Mesothelial cell of epicardium (in vitro differentiated cells): ENCODE data around the gene KRT14. TPM values are rescaled to one million over a fixed set of nuclear protein-coding genes. Genes with fewer than 3 reads are reported as not detected.

Source experiments
- DNase-seq, 2 experiments: peaks; one replicate each; pipeline ENCODE4 v3.0.0; 2021; ENCODE audit warnings: low spot score in 2 of 2; ENCODE audit not compliant: unreplicated experiment in 2 of 2
- H3K27ac Mint-ChIP-seq: 2 replicates; pipeline ENCODE4 v1.8.0; 2021; ENCODE audit warnings: mixed read lengths
- H3K27me3 Mint-ChIP-seq: 2 replicates; pipeline ENCODE4 v1.8.0; 2021; ENCODE audit warnings: low read depth, mixed read lengths
- H3K36me3 Mint-ChIP-seq: 2 replicates; pipeline ENCODE4 v1.8.0; 2021; ENCODE audit warnings: mixed read lengths
- H3K4me1 Mint-ChIP-seq: 2 replicates; pipeline ENCODE4 v1.8.0; 2021; ENCODE audit warnings: mixed read lengths
- H3K4me3 Mint-ChIP-seq: 2 replicates; pipeline ENCODE4 v1.8.0; 2021; ENCODE audit warnings: mild to moderate bottlenecking, moderate library complexity, mixed read lengths
- H3K9me3 Mint-ChIP-seq: 2 replicates; pipeline ENCODE4 v1.8.0; 2021; ENCODE audit warnings: mixed read lengths
- total RNA-seq: library from RNA; stranded (reverse); gene quantifications from 3 replicates; pipeline ENCODE4 v1.2.1, GENCODE V29; 2021
- TF ChIP-seq, protein P1 (sequence below): fragments of 200-600 bp; sonication (generic); IDR thresholded peaks from one replicate; pipeline ENCODE4 v1.5.0; 2021; ENCODE audit warnings: antibody characterized with exemption; ENCODE audit not compliant: unreplicated experiment

Gene KRT14
- total RNA-seq, 1 donor from 2014 or later: not detected

- peaks cover 61% of the 10 kb centered on the region for H3K4me1 Mint-ChIP-seq
- peak overlapping the region; percentile 59 for H3K27ac Mint-ChIP-seq
- H3K4me3 Mint-ChIP-seq: no peak overlapping the region
- no peaks in the 10 kb centered on the region for H3K27me3 Mint-ChIP-seq
- no peaks in the 10 kb centered on the region for H3K36me3 Mint-ChIP-seq
- DNase-seq: no peak
- H3K9me3 Mint-ChIP-seq: no peaks in the 10 kb centered on the region
- TF ChIP-seq, protein P1, sequence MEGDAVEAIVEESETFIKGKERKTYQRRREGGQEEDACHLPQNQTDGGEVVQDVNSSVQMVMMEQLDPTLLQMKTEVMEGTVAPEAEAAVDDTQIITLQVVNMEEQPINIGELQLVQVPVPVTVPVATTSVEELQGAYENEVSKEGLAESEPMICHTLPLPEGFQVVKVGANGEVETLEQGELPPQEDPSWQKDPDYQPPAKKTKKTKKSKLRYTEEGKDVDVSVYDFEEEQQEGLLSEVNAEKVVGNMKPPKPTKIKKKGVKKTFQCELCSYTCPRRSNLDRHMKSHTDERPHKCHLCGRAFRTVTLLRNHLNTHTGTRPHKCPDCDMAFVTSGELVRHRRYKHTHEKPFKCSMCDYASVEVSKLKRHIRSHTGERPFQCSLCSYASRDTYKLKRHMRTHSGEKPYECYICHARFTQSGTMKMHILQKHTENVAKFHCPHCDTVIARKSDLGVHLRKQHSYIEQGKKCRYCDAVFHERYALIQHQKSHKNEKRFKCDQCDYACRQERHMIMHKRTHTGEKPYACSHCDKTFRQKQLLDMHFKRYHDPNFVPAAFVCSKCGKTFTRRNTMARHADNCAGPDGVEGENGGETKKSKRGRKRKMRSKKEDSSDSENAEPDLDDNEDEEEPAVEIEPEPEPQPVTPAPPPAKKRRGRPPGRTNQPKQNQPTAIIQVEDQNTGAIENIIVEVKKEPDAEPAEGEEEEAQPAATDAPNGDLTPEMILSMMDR: no peak
These were observed 50.8 kb downstream of the KRT14 start for GRCh38 chr17:41535764-41536481.

- Mint-ChIP-seq H3K4me3 (no peak overlapping the region), H3K4me1 (peaks cover 65% of the 10 kb centered on the region), H3K27ac (peak overlapping the region; percentile 2), H3K9me3 (no peaks in the 10 kb centered on the region), H3K27me3 (no peaks in the 10 kb centered on the region), H3K36me3 (no peaks in the 10 kb centered on the region)
- no peak for DNase-seq
- TF ChIP-seq, protein P1: no peak
These were observed 51.7 kb downstream of the KRT14 start for GRCh38 chr17:41534899-41535546.

DNA sequence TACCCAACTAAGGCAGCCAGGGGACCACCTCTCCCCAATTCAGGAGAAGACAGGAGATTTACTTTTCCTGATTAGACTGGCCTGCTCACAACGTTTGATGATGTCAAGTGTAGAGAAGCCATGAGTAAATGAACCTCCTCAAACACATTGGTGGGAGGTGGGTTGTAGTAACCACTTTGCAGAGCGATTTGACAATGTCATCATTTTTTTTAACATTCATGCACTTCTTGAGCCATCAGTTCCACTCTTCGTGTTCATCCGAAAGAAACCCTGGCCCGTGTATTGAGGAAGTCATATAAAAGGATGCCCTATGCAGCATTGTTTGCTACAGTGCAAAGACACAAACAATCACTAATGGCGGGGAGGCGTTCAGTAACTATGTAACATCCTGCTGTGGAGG, 53.1 kb downstream of the KRT14 start:
- H3K36me3 Mint-ChIP-seq: no peaks in the 10 kb centered on the region
- peaks cover 6% of the 10 kb centered on the region for H3K27me3 Mint-ChIP-seq
- H3K9me3 Mint-ChIP-seq: no peaks in the 10 kb centered on the region
- DNase-seq: no peak
- no peak overlapping the region for H3K27ac Mint-ChIP-seq
- H3K4me1 Mint-ChIP-seq: peaks cover 67% of the 10 kb centered on the region
- TF ChIP-seq, protein P1: no peak
- no peak overlapping the region for H3K4me3 Mint-ChIP-seq

GRCh38 chr17:41532947-41533570, 53.6 kb downstream of the KRT14 start:
- peaks cover 68% of the 10 kb centered on the region for H3K4me1 Mint-ChIP-seq
- H3K9me3 Mint-ChIP-seq: no peaks in the 10 kb centered on the region
- H3K27ac Mint-ChIP-seq: no peak overlapping the region
- no peak overlapping the region for H3K4me3 Mint-ChIP-seq
- H3K36me3 Mint-ChIP-seq: no peaks in the 10 kb centered on the region
- no peak for DNase-seq
- TF ChIP-seq, protein P1: no peak
- peaks cover 10% of the 10 kb centered on the region for H3K27me3 Mint-ChIP-seq

Other genes starting within 250 kb of the KRT14 start
- gene KRT33A, start 236.1 kb downstream of the KRT14 start, total RNA-seq: not detected in 3 replicates
- not detected in 3 replicates for gene KRT33B, start 217.1 kb downstream of the KRT14 start, total RNA-seq
- not detected in 3 replicates for gene KRT34, start 204.6 kb downstream of the KRT14 start, total RNA-seq
- gene KRT31, start 189.3 kb downstream of the KRT14 start, total RNA-seq: not detected in 3 replicates
- gene KRT37, start 162.3 kb downstream of the KRT14 start, total RNA-seq: not detected in 3 replicates
- gene KRT38, start 145.9 kb downstream of the KRT14 start, total RNA-seq: not detected in 3 replicates
- gene KRT32, start 119.5 kb downstream of the KRT14 start, total RNA-seq: not detected in 3 replicates
- not detected in 3 replicates for gene KRT35, start 105.7 kb downstream of the KRT14 start, total RNA-seq
- not detected in 3 replicates for gene KRT36, start 97.0 kb downstream of the KRT14 start, total RNA-seq
- 5.3 to 7.0 TPM (median 6.3 TPM) in 3 replicates for gene KRT13, start 81.3 kb downstream of the KRT14 start, total RNA-seq
- gene KRT15, start 68.0 kb downstream of the KRT14 start, total RNA-seq: 8.5 to 10.2 TPM (median 8.7 TPM) in 3 replicates
- 366 to 377 TPM (median 368 TPM) in 3 replicates for gene KRT19, start 58.6 kb downstream of the KRT14 start, total RNA-seq
- gene KRT9, start 14.8 kb downstream of the KRT14 start, total RNA-seq: not detected in 3 replicates
- 0.40 to 0.79 TPM (median 0.40 TPM) in 3 replicates for gene KRT16, start 25.9 kb upstream of the KRT14 start, total RNA-seq
- gene KRT17, start 37.7 kb upstream of the KRT14 start, total RNA-seq: 221 to 238 TPM (median 232 TPM) in 3 replicates
- gene EIF1, start 102.0 kb upstream of the KRT14 start, total RNA-seq: 600 to 610 TPM (median 606 TPM) in 3 replicates
- gene GAST, start 125.4 kb upstream of the KRT14 start, total RNA-seq: not detected in 3 replicates
- 0.44 to 0.66 TPM (median 0.45 TPM) in 3 replicates for gene HAP1, start 147.7 kb upstream of the KRT14 start, total RNA-seq
- gene JUP, start 199.8 kb upstream of the KRT14 start, total RNA-seq: 202 to 207 TPM (median 205 TPM) in 3 replicates
- gene P3H4, start 225.1 kb upstream of the KRT14 start, total RNA-seq: 61.0 to 62.0 TPM (median 62.0 TPM) in 3 replicates
- 369 to 401 TPM (median 371 TPM) in 3 replicates for gene FKBP10, start 226.1 kb upstream of the KRT14 start, total RNA-seq
- 68.5 to 75.5 TPM (median 69.6 TPM) in 3 replicates for gene NT5C3B, start 249.3 kb upstream of the KRT14 start, total RNA-seq